Activated CD4-positive, alpha-beta T cell treated with anti-CD3 and anti-CD28 coated beads for 36 hours (primary cell): ENCODE results near the gene TTC33. TPM values are rescaled to one million over a fixed set of nuclear protein-coding genes. Genes with fewer than 3 reads are reported as not detected.

Experiments
- ATAC-seq: fragments of 200-7000 bp; cut with Tn5 transposase; one replicate; pipeline ENCODE4 v1.10.0; 2021; ENCODE audit warnings: mild to moderate bottlenecking, moderate library complexity
- CTCF ChIA-PET: fragments of 350-600 bp; sonication (Branson Sonifier 250); formaldehyde crosslinking; loops from one replicate; lab custom pipeline; 2021; ENCODE audit warnings: antibody characterized with exemption; lab: Charles Lee
- POLR2A ChIA-PET: fragments of 350-600 bp; sonication (Branson Sonifier 250); formaldehyde crosslinking; loops from one replicate; lab custom pipeline; 2021; ENCODE audit warnings: antibody characterized with exemption, inconsistent platforms; lab: Charles Lee
- DNase-seq: peaks from one replicate; pipeline ENCODE4 v3.0.0-alpha.2; 2020
- H3K27ac Mint-ChIP-seq: one replicate; pipeline ENCODE4 v1.8.0; 2021; ENCODE audit warnings: mixed read lengths
- H3K27me3 Mint-ChIP-seq: one replicate; pipeline ENCODE4 v1.8.0; 2021; ENCODE audit warnings: mixed read lengths
- H3K36me3 Mint-ChIP-seq: one replicate; pipeline ENCODE4 v1.8.0; 2021; ENCODE audit warnings: low read depth, mixed read lengths
- H3K4me1 Mint-ChIP-seq: one replicate; pipeline ENCODE4 v1.8.0; 2021; ENCODE audit warnings: mixed read lengths
- H3K4me3 Mint-ChIP-seq: one replicate; pipeline ENCODE4 v1.8.0; 2021; ENCODE audit warnings: mild to moderate bottlenecking, moderate library complexity, mixed read lengths
- H3K9me3 Mint-ChIP-seq: one replicate; pipeline ENCODE4 v1.8.0; 2021; ENCODE audit warnings: low read depth, mixed read lengths
- intact Hi-C, 2 experiments: fragments of 100-400 bp; cut with DNase I in 1 of 2; cut with micrococcal nuclease in 1 of 2; formaldehyde crosslinking; loops; one replicate each; pipeline versions ENCODE4 v1.14.2 to v1.15.1; 2022 to 2024; cut with DNase I, micrococcal nuclease
- total RNA-seq, 2 experiments: library from RNA; stranded (reverse); gene quantifications; one replicate each; pipeline ENCODE4 v1.2.3, GENCODE V29; 2021

The TTC33 gene
- total RNA-seq, 2 experiments from 2014 or later, result 31.4 to 31.7 TPM

DNA sequence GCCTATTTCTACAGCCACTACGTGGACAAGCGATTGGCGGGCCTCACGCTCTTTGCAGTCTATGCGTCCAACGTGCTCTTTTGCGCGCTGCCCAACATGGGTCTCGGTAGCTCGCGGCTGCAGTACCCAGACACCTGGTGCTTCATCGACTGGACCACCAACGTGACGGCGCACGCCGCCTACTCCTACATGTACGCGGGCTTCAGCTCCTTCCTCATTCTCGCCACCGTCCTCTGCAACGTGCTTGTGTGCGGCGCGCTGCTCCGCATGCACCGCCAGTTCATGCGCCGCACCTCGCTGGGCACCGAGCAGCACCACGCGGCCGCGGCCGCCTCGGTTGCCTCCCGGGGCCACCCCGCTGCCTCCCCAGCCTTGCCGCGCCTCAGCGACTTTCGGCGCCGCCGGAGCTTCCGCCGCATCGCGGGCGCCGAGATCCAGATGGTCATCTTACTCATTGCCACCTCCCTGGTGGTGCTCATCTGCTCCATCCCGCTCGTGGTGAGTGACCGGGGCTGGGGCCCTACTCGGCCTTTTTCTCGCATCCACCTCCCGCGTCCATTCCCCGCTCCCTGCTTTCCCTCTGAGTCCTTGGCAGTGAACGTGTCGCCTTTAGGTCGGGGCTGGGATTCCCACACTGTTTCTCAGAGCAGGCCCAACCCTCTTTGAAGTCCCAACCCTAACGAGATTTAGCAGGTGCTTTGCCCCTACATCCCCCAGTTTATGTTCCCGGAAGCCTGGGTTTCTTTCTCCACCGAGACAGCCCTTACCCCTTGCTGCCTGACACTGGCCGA is 74.2 kb downstream of the TTC33 start:
- ATAC-seq, result peak; percentile 1
- H3K27me3 Mint-ChIP-seq, result no peaks in the 10 kb centered on the region
- no peaks in the 10 kb centered on the region for H3K9me3 Mint-ChIP-seq
- CTCF ChIA-PET, result interaction anchor here (0.6 to 3.1 kb wide), 6 partner anchors 20 to 733 kb away, joined by 3 to 9 read pairs (median 4); no protein-coding TSS in a partner anchor
- peak overlapping the region; percentile 96 for H3K27ac Mint-ChIP-seq
- peaks cover 32% of the 10 kb centered on the region for H3K4me1 Mint-ChIP-seq
- POLR2A ChIA-PET, result no interaction called here
- peak overlapping the region; percentile 93 for H3K4me3 Mint-ChIP-seq
- DNase-seq, result peak; percentile 69
- H3K36me3 Mint-ChIP-seq, result peaks cover 66% of the 10 kb centered on the region
- intact Hi-C loops, result loop anchor here (2.0 to 10.0 kb wide), 4 partner anchors 151 to 1479 kb away; no protein-coding TSS in a partner anchor

DNA sequence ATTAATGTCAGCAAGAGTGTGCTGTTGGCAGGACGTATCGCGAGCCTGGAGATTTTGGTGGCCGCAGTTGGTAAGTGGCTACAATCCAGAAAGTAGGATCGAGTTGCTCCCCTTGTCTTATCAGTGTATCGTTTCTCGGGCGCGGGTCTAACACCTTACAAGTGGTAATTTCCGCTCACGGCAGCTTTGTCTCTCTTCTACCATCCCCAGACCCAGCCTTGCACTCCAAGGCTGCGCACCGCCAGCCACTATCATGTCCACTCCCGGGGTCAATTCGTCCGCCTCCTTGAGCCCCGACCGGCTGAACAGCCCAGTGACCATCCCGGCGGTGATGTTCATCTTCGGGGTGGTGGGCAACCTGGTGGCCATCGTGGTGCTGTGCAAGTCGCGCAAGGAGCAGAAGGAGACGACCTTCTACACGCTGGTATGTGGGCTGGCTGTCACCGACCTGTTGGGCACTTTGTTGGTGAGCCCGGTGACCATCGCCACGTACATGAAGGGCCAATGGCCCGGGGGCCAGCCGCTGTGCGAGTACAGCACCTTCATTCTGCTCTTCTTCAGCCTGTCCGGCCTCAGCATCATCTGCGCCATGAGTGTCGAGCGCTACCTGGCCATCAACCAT is 74.9 kb downstream of the TTC33 start:
- H3K27me3 Mint-ChIP-seq, result no peaks in the 10 kb centered on the region
- H3K36me3 Mint-ChIP-seq, result peaks cover 59% of the 10 kb centered on the region
- peak; percentile 72 for DNase-seq
- H3K27ac Mint-ChIP-seq, result peak overlapping the region; percentile 96
- ATAC-seq, result no peak
- peak overlapping the region; percentile 93 for H3K4me3 Mint-ChIP-seq
- intact Hi-C loops, result loop anchor here (2.0 to 10.0 kb wide), 3 partner anchors 152 to 1479 kb away; no protein-coding TSS in a partner anchor
- no peaks in the 10 kb centered on the region for H3K9me3 Mint-ChIP-seq
- ChIA-PET CTCF (interaction anchor here (0.6 to 3.1 kb wide), 11 partner anchors 19 to 732 kb away, joined by 3 to 9 read pairs (median 3); no protein-coding TSS in a partner anchor), POLR2A (interaction anchor here (0.9 to 1.4 kb wide), 3 partner anchors 28 to 295 kb away, joined by 3 read pairs; no protein-coding TSS in a partner anchor)
- H3K4me1 Mint-ChIP-seq, result peaks cover 32% of the 10 kb centered on the region

DNA sequence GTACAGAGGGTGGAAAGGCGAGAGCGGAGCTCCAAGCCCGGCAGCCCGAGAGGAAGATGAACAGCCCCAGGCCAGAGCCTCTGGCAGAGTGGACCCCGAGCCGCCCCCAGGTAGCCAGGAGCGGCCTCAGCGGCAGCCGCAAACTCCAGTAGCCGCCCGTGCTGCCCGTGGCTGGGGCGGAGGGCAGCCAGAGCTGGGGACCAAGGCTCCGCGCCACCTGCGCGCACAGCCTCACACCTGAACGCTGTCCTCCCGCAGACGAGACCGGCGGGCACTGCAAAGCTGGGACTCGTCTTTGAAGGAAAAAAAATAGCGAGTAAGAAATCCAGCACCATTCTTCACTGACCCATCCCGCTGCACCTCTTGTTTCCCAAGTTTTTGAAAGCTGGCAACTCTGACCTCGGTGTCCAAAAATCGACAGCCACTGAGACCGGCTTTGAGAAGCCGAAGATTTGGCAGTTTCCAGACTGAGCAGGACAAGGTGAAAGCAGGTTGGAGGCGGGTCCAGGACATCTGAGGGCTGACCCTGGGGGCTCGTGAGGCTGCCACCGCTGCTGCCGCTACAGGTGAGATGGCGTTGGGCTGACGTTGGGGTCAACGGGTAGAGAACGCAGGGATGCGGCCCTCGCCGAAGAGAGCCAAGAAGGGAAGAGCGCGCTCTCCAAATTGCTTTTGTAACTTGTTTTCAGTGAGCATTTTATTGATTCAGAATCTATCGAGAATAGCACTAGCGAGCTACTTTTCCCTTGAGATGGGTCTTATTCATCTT is 75.7 kb downstream of the TTC33 start, which contains the start of gene PTGER4:
TSS of gene PTGER4 (plus strand) at position 3 of the 769 bp plus-strand sequence. CDS start 1,079 bp downstream, outside the sequence.
- H3K4me3 Mint-ChIP-seq, result peak within 1 kb of the TSS; percentile 93
- peak; percentile 59 for DNase-seq
- peak; percentile 2 for ATAC-seq
- POLR2A ChIA-PET, result interaction anchor here (0.6 to 1.4 kb wide), 10 partner anchors 10 to 621 kb away, joined by 3 to 8 read pairs (median 3); no protein-coding TSS in a partner anchor
- intact Hi-C loops, result loop anchor here (1.0 to 10.0 kb wide), 18 partner anchors 9 to 1478 kb away; partner anchors contain the start of gene RPL37 (in 1 of the 2)
- H3K27me3 Mint-ChIP-seq, result no peaks in the 10 kb centered on the region
- H3K36me3 Mint-ChIP-seq, result peaks cover 51% of the 10 kb centered on the region
- peaks cover 32% of the 10 kb centered on the region for H3K4me1 Mint-ChIP-seq
- no peaks in the 10 kb centered on the region for H3K9me3 Mint-ChIP-seq
- CTCF ChIA-PET, result interaction anchor here (0.7 to 3.1 kb wide), 11 partner anchors 9 to 731 kb away, joined by 3 to 9 read pairs (median 4); no protein-coding TSS in a partner anchor
- peak within 1 kb of the TSS; percentile 97 for H3K27ac Mint-ChIP-seq

DNA sequence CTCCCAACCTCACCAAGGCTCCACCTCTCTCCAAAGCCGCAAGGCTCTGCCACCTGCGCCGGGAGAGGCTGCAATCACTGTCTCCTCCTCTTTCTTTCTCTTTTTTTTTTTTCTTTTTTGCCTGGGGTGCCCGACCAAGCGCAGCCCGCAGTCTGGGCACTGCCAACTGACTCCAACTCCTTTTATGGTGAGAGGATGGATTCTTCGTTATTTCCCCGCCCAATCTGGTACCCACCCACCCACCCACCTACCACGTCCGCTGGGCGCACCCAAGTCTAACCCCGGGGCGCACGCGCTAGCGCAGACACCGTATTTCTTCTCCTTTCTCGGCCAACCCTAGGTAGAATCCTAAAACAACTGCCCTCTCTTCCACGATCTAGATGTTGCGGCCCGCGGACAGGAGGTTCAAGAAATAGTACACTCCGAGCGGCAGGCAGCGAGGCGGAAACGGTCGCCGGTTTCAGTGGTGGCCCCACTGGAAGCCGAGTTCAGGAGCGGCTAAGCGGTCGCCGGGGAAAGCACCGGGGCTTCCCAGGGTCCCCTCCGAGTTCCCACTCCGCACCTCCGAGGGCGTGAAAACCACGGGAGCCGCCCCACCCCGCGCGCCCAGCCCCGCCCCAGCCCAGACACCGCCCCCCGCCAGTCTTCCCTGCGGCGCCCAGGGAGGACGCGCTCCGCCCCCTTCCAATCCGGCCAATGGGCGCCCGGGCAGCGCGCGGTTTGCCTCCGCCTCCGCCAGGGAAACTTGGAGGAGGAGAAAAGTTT is 76.4 kb downstream of the TTC33 start:
- H3K36me3 Mint-ChIP-seq, result peaks cover 45% of the 10 kb centered on the region
- intact Hi-C loops, result loop anchor here (1.0 to 10.0 kb wide), 15 partner anchors 10 to 455 kb away; partner anchors contain the start of gene RPL37 (in 1 of the 2)
- ChIA-PET POLR2A (interaction anchor here (0.6 to 1.4 kb wide), 9 partner anchors 11 to 620 kb away, joined by 3 to 8 read pairs (median 3); no protein-coding TSS in a partner anchor), CTCF (interaction anchor here (0.8 to 3.1 kb wide), 9 partner anchors 9 to 730 kb away, joined by 3 to 9 read pairs (median 4); no protein-coding TSS in a partner anchor)
- H3K27ac Mint-ChIP-seq, result peak overlapping the region; percentile 97
- H3K9me3 Mint-ChIP-seq, result no peaks in the 10 kb centered on the region
- DNase-seq (peak; percentile 97), ATAC-seq (peak; percentile 59)
- H3K4me1 Mint-ChIP-seq, result peaks cover 38% of the 10 kb centered on the region
- no peaks in the 10 kb centered on the region for H3K27me3 Mint-ChIP-seq
- peak overlapping the region; percentile 93 for H3K4me3 Mint-ChIP-seq

DNA sequence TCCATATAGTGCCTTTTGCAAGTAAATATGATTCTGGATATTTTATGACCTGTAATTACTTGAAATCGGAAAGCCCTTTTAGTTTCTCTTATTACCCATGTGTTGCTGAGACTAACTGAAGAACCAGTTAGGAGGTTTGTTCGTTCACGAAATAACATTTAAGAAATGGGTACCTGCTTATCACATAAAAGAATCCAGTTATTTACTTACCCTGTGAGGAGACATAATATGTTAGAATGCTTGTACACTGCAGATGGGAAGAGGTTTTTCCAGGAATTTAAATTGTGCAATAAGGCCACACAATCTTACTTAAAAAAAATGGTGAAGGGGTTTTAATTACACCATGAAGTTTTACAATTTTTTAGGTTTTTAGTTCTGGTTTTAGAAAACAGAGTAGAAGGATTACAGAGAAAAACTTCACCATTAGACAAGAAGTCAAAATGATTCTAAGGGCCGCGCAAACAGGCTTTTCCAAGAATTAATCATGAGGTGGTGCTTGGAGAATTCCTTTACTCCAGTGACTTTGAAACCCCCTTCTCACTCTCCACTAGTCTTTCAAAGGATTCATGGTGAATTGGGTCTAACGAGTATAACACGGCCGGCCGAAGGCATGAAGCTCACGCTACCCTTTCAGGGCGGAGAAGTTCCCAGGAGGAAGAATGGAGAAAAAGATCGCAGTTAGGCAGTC is 77.2 kb downstream of the TTC33 start:
- peaks cover 44% of the 10 kb centered on the region for H3K4me1 Mint-ChIP-seq
- H3K36me3 Mint-ChIP-seq, result peaks cover 39% of the 10 kb centered on the region
- no peaks in the 10 kb centered on the region for H3K27me3 Mint-ChIP-seq
- H3K4me3 Mint-ChIP-seq, result peak overlapping the region; percentile 93
- H3K27ac Mint-ChIP-seq, result peak overlapping the region; percentile 97
- POLR2A ChIA-PET, result no interaction called here
- CTCF ChIA-PET, result interaction anchor here (1.2 kb wide), 1 partner anchor 12 kb away, joined by 6 read pairs; no protein-coding TSS in a partner anchor
- ATAC-seq (no peak), DNase-seq (no peak)
- intact Hi-C loops, result loop anchor here (1.0 to 10.0 kb wide), 15 partner anchors 11 to 454 kb away; partner anchors contain the start of gene RPL37 (in 1 of the 2)
- H3K9me3 Mint-ChIP-seq, result no peaks in the 10 kb centered on the region

DNA sequence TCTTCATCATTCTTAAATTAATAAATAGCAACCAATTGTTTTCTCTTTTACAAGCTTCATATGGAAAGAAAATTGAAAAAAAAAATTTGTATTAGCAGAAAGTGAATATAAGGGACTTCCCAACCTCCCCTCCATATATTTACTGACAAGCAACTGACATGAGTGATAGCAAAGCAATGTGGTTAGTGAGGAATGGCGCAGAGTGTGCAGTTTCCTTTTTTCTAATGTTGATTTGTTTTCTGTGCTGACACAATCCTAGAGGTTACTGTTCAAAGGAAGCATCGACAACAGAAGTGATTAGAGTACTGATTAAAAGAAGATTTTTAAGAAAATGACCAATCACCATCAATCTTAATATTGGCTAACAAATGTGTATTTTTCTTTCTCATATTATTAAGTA is 77.7 kb downstream of the TTC33 start:
- H3K27ac Mint-ChIP-seq, result peak overlapping the region; percentile 70
- no peaks in the 10 kb centered on the region for H3K27me3 Mint-ChIP-seq
- H3K9me3 Mint-ChIP-seq, result no peaks in the 10 kb centered on the region
- intact Hi-C loops, result loop anchor here (2.0 to 10.0 kb wide), 5 partner anchors 23 to 401 kb away; no protein-coding TSS in a partner anchor
- DNase-seq, result peak; percentile 44
- CTCF ChIA-PET, result interaction anchor here (0.9 to 1.3 kb wide), 3 partner anchors 12 to 472 kb away, joined by 3 to 6 read pairs (median 3); no protein-coding TSS in a partner anchor
- H3K4me1 Mint-ChIP-seq, result peaks cover 49% of the 10 kb centered on the region
- ATAC-seq, result no peak
- peak overlapping the region; percentile 93 for H3K4me3 Mint-ChIP-seq
- peaks cover 33% of the 10 kb centered on the region for H3K36me3 Mint-ChIP-seq
- POLR2A ChIA-PET, result interaction anchor here (0.7 kb wide), 1 partner anchor 8 kb away, joined by 3 read pairs; no protein-coding TSS in a partner anchor

DNA sequence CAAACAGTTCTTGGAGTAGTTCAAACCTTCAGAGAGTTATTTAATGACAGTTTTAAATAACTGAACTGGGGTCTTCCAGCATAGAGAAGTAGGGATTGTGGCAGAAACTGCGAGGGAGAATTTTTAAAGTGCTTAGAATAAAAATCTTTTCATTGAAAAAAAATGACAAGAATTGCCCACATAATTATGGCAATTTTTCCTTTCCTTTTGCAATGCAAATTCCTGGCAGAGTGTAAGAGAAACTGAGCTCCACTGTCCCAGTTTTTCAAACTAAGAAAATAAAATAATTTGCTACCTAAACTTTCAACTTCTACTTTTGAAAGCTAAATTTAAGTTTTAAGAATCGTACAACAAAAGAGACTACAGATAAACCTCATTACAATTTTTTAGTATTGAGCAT is 78.3 kb downstream of the TTC33 start:
- intact Hi-C loops, result loop anchor here in 1 of 2 experiments (10.0 kb wide), 1 partner anchor 53 kb away; no protein-coding TSS in a partner anchor
- Mint-ChIP-seq H3K4me3 (peak overlapping the region; percentile 56), H3K27me3 (no peaks in the 10 kb centered on the region), H3K36me3 (peaks cover 27% of the 10 kb centered on the region), H3K9me3 (no peaks in the 10 kb centered on the region), H3K27ac (peak overlapping the region; percentile 91), H3K4me1 (peaks cover 55% of the 10 kb centered on the region)
- DNase-seq (no peak), ATAC-seq (no peak)
- CTCF ChIA-PET, result interaction anchor here (0.5 to 1.3 kb wide), 6 partner anchors 13 to 471 kb away, joined by 3 to 6 read pairs (median 3); no protein-coding TSS in a partner anchor
- POLR2A ChIA-PET, result interaction anchor here (0.7 kb wide), 1 partner anchor 9 kb away, joined by 3 read pairs; no protein-coding TSS in a partner anchor

DNA sequence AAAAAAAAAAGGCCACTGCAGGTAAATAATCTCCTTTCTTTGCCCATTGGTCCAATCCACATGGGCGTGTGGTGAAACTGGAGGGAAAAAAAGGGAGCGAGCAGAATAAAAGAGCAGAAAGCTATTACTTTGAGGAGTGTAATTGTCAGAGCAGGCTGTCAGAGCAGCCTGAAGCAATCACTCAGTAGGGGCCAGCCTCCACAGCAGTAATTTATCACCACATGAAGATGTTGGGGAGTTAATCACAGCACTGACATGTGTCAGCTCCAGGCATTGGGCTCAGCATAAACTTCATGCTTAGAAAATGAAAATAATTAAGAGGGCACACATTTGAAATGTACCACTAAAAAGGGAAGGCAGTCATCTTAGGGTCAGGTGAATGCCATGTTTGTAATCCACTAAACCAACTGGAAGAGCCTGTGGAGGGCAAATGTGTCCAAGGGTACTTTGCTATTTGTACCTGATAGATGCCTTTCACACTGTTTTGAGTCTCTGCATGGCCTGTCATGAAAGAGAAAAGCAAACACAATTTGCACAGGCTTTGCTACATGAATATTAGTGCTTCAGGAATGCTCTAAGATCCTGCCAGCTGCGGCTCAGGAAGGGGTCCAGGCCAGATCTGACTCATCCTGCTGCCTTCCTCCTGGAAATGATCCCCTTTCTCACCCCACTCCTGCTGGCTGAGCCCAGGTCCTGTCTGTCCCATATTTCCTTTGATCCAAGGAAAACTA is 79.0 kb downstream of the TTC33 start:
- Mint-ChIP-seq H3K4me3 (peak overlapping the region; percentile 56), H3K4me1 (peaks cover 62% of the 10 kb centered on the region), H3K9me3 (no peaks in the 10 kb centered on the region), H3K36me3 (peaks cover 20% of the 10 kb centered on the region), H3K27me3 (no peaks in the 10 kb centered on the region), H3K27ac (peak overlapping the region; percentile 91)
- ATAC-seq (no peak), DNase-seq (peak; percentile 56)
- POLR2A ChIA-PET, result interaction anchor here (0.6 to 1.6 kb wide), 6 partner anchors 8 to 399 kb away, joined by 3 to 7 read pairs (median 4); no protein-coding TSS in a partner anchor
- intact Hi-C loops, result loop anchor here in 1 of 2 experiments (10.0 kb wide), 1 partner anchor 52 kb away; no protein-coding TSS in a partner anchor
- CTCF ChIA-PET, result interaction anchor here (0.7 to 1.6 kb wide), 8 partner anchors 12 to 471 kb away, joined by 3 to 6 read pairs (median 3); no protein-coding TSS in a partner anchor
